NCI-H524 treated with DMSO at 0.1 percent for 48 hours (cell line): ENCODE measurements around the gene UPF3A.
"Not testable (repeated sequence)": the region's sequence is repeated elsewhere in the genome, so short reads cannot be mapped to it uniquely, and the experiment has no call there.

Experiments
- DNase-seq: peaks from one replicate; lab custom pipeline; 2025; lab: John Stamatoyannopoulos, UW

The UPF3A gene, protein sequence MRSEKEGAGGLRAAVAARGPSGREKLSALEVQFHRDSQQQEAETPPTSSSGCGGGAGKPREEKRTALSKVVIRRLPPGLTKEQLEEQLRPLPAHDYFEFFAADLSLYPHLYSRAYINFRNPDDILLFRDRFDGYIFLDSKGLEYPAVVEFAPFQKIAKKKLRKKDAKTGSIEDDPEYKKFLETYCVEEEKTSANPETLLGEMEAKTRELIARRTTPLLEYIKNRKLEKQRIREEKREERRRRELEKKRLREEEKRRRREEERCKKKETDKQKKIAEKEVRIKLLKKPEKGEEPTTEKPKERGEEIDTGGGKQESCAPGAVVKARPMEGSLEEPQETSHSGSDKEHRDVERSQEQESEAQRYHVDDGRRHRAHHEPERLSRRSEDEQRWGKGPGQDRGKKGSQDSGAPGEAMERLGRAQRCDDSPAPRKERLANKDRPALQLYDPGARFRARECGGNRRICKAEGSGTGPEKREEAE

DNA sequence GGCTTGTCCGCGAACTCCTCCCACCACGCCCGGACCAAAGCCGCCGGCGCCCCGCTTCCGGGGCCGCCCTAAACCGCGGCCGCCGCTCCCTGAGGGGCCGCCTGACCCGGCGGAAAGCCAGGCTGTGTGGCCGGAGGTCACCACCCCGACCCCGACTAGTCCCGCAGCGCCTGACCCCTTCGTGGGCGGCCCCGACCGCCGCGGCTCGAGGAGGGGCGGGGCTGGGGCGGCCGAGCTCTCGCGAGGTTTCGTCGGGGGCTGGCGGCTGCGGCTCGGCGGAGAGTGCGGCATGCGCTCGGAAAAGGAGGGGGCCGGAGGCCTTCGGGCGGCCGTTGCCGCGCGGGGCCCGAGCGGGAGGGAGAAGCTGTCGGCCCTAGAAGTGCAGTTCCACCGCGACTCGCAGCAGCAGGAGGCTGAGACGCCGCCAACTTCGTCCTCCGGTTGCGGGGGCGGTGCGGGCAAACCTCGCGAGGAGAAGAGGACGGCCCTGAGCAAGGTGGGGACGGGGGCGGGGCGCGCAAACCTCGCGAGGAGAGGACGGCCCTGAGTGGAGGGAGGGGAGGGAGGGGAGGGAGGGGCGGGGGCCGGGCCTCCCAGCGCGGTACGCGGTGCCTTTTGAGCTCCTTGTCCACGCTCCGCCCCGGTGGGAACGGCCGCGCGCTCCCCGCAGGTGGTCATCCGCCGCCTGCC lies at the start of gene UPF3A:
Gene UPF3A, plus strand, starts transcription at position 251 of the 690 bp plus-strand sequence. Its CDS starts 39 bp downstream, at position 290.
- DNase-seq, result peak; percentile 45

DNA sequence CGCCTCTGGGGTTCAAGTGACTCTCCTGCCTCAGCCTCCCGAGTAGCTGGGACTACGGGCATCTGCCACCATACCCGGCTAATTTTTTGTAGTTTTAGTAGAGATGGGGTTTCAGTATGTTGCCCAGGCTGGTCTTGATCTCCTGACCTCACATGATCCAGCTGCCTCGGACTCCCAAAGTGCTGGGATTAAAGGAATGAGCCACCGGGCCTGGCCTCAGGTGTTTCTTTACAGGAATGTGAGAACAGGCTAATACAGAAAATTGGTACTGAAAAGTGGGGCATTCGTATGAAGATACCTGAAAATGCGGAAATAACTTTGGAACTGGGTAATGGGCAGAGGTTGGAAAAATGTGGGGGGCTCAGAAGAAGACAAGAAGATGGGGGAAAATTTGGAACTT lies 49.5 kb upstream of the UPF3A start:
- DNase-seq, result no peak

GRCh38 chr13:114234266-114234644 lies 47.1 kb upstream of the UPF3A start:
- no peak for DNase-seq

GRCh38 chr13:114234645-114235421 lies 46.6 kb upstream of the UPF3A start, which contains the start of gene CDC16:
Gene CDC16, plus strand, starts transcription at chr13:114234897. Its CDS starts 188 bp downstream, at chr13:114235085.
- DNase-seq, result peak; percentile 39

GRCh38 chr13:114235697-114236096 lies 45.7 kb upstream of the UPF3A start:
- no peak for DNase-seq

- no peak for DNase-seq
Observed at GRCh38 chr13:114236227-114236626, 45.2 kb upstream of the UPF3A start.

DNA sequence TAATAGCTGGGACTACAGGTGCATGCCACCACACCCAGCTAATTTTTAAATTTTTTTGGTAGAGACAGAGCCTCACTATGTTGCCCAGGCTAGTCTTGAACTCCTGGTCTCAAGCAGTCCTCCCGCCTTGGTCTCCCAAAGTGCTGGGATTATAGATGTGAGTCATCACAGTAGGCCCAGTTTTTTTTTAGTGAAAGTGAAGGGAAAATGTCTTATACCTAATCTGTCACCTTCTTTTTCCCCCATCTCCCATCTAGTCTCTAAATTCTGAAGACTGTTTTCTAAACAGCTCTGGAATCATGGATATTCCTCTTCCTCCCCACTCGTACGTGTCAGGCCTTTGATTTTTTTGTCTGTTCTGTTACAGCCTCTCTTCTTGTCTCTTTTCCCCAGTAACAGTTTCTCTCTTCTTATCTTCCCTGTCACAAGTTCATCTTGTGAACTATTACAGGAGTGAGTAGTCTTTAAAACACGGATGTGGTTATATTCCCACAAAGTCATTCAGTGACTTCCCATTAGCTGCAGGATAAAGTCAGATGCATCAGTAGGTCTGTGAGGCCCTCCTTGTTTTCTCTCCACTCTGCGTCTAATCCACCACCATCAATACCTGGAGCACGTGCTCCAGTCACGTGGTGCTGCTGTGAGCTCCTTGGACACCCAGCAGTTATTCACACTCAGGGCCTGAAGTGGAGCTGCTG lies 43.8 kb upstream of the UPF3A start:
- DNase-seq, result no peak

DNA sequence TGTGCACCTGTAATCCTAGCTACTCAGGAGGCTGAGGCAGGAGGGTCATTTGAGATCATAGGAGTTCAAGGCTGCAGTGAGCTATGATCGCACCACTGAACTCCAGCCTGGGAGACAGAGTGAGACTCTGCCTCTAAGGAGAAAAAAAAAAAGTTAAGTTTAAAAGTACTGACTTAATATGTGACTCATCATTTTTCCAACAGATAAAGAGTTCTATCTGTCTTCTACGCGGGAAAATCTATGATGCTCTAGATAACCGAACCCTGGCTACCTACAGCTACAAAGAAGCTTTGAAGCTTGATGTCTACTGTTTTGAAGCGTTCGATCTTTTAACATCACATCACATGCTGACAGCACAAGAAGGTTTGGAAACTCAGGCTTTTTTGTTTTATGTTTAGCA lies 39.5 kb upstream of the UPF3A start:
- no peak for DNase-seq

DNA sequence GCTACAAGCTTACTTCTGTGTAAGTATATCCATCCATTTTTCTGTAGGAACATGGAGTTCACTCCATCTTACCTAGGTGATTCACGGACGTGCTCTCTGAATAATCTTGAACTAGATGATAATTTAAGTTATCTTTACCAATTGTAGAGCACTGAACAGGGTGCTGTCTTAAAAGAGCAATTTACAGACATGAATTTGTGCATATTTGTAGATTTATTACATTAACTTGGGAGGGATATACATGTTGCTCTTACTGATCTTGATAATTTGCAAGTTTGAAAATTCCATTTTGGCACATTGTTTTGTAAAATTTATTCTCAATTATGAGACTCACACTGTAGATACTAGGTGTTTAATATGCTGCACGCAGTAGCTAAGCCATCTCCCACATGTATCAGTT lies 37.4 kb upstream of the UPF3A start:
- no peak for DNase-seq

- DNase-seq, result no peak
Observed at GRCh38 chr13:114244637-114245036, 36.8 kb upstream of the UPF3A start.

DNA sequence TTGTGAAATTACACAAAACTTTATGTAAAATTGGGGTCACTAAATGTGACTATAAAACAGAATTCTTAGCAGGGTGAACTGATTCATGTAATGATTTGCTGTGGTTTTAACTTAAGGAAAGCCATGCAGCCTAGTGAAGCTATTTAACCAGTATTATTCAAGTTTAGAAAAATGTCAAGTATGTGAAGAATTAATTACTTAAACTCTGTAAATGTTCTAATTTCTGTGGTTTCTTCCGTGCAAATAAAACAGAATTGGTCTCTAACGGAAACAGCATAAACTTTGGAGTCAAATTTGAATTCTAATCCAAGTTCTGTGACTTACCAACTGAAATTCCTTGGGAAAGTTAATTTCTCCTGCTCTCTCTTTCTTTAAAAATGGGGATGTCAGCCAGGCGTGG lies 33.4 kb upstream of the UPF3A start:
- DNase-seq, result no peak

GRCh38 chr13:114249077-114249476 lies 32.3 kb upstream of the UPF3A start:
- no peak for DNase-seq

DNA sequence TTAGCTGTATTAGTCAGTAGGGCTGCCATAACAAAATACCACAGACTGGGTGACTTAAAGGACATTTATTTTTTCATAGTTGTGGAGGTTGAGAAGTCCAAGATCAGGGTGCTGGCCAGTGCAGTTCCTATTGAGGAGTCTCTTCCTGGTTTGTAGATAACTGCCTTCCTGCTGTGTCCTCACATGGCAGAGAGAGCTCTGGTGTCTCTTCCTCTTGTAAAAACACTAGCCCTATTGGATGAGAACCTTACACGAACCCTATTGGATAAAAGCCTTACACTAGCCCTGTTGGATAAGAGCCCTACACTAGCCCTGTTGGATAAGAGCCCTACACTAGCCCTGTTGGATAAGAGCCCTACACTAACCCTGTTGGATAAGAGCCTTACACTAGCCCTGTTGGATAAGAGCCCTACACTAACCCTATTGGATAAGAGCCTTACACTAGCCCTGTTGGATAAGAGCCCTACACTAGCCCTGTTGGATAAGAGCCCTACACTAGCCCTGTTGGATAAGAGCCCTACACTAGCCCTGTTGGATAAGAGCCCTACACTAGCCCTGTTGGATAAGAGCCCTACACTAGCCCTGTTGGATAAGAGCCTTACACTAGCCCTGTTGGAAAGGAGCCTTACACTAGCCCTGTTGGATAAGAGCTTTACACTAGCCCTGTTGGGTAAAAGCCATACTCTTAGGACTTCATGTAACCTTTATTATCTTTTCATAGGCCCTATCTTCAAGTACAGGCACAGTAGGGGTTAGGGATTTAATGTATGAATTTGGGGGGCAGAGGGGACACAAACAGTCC lies 29.6 kb upstream of the UPF3A start:
- not testable (repeated sequence) for DNase-seq

- no peak for DNase-seq
Observed at GRCh38 chr13:114256547-114256946, 24.9 kb upstream of the UPF3A start.

- no peak for DNase-seq
Observed at GRCh38 chr13:114257014-114257413, 24.4 kb upstream of the UPF3A start.

DNA sequence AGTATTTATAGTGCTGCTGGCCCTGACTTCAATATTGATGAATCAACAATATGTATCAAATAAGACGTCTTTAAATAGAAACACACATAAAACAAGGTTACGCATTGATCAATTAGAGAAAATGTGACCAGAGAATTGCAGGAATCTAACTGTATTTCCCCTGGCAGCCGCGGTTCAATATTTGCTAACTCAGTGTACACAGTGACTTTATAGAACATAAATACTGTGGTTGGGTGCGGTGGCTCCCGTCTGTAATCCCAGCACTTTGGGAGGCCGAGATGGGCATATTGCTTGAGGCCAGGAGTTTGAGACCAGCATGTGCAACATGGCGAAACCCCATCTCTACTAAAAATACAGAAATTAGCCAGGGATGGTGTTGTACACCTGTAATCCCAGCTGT lies 22.8 kb upstream of the UPF3A start:
- DNase-seq, result no peak

DNA sequence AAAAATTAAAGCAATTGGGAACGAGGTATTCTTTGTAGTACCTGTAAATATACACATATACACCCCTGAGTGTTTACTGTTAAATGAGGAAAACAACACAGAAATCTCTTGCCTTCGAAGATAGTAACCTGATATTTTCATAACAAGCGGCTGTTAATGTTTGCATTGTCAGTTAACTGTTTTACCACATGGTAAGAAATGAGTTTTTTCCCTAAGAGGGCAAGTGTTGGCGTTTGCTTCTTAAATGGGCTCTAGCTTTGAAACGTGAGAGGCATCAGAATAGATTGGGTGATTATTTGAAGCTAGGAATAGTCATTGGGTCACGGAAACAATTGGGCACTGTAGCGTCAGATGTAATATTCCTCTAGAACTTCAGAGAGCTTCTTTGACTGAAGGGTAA lies 22.0 kb upstream of the UPF3A start:
- DNase-seq, result no peak

DNA sequence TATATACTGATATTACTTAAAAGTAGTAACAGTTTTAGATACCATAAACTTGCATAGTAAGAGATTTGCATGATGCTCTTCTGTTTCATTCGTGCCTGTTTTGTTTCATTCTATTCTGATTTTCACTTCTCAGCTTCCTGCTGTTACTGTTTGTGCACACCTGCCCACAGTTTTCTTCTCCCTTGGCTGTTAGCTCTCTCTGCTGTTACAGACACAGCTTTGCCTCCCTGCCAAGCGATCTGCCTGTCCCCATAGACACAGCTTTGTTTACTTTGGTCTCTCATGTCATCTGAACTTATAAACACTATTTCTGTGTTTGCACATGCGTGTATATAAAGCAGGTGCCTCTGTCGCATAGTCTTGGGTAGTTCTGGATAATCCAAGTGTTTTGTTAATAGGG lies 21.4 kb upstream of the UPF3A start:
- no peak for DNase-seq

- no peak for DNase-seq
Observed at GRCh38 chr13:114260814-114261213, 20.6 kb upstream of the UPF3A start.

GRCh38 chr13:114261328-114261965 lies 20.0 kb upstream of the UPF3A start:
- DNase-seq, result no peak

- no peak for DNase-seq
Observed at GRCh38 chr13:114263578-114263977, 17.8 kb upstream of the UPF3A start.
